Measurements from ENCODE around the gene TAS2R60. TPM values are rescaled to one million over a fixed set of nuclear protein-coding genes. Genes with fewer than 3 reads are reported as not detected.

TAS2R60 gene
- total and polyA plus RNA-seq, 2 donors (not counting 3 experiments of a cell fraction or from before 2014, with no cell fraction given), result not detected

DNA sequence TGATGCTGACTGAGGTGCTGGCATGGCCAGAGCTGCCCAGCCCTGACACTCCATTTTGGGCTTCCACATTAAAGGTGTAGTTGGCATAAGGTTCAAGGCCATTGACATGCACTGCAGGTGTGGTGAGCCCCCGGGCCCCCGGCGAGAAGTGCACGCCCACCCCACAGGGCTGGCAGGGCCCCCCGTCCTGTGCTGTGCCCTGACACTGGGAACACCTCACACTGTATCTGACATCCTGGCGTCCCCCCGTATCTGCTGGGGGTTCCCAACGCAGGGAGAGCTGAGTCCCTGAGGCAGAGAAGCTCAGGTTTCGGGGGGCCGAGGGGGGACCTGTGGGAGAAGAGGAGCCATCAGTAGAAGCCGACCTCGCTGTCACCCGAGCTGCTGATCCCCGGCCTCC lies 44.6 kb upstream of the TAS2R60 start:
- DNase-seq (ENCODE audit: low read depth, low spot score) (no peak), FAIRE-seq (no peak)
- Histone ChIP-seq H3K4me1 (ENCODE audit: control insufficient read depth, extremely low read depth, insufficient read depth, low read length) (peaks cover 22% of the 10 kb centered on the region), H3K9me3 (replicated peaks; ENCODE audit: control insufficient read depth, insufficient read depth, low read length) (no peaks in the 10 kb centered on the region), H3K27me3 (ENCODE audit: control insufficient read depth in 2 of 2, insufficient read depth in 2 of 2, low read length in 2 of 2) (no peaks in the 10 kb centered on the region), H3K9ac (replicated peaks; ENCODE audit: extremely low read depth, insufficient read depth, low read length) (no peak overlapping the region), H3K9me1 (replicated peaks; ENCODE audit: control insufficient read depth, extremely low read depth, insufficient read depth, low read length) (no peaks in the 10 kb centered on the region), H3K79me2 (ENCODE audit: control insufficient read depth, insufficient read depth, low read length) (no peaks in the 10 kb centered on the region), H3K4me3 (replicated peaks in 1 of 3; ENCODE audit: insufficient read depth in 1 of 3, low read depth in 1 of 3, low read length in 3 of 3) (no peak overlapping the region), H4K20me1 (replicated peaks; ENCODE audit: control insufficient read depth, extremely low read depth, insufficient read depth, low read length) (no peaks in the 10 kb centered on the region), H3K27ac (ENCODE audit: insufficient read depth, low read depth, low read length) (no peak overlapping the region), H3K36me3 (ENCODE audit: control insufficient read depth in 2 of 2, extremely low read depth in 1 of 2, insufficient read depth in 2 of 2, low read length in 2 of 2) (no peaks in the 10 kb centered on the region), H3K4me2 (ENCODE audit: insufficient read depth, low read length) (no peak overlapping the region), H2AFZ (ENCODE audit: low read depth, low read length) (no peak overlapping the region)
- TF ChIP-seq FOS (IDR thresholded peaks at IDR 0.05; ENCODE audit: borderline replicate concordance, insufficient read depth, low read length), result no peak
- dilution Hi-C loops (cut with MboI; ENCODE audit: extremely low pct_ligation_motif_present, low sequenced_read_pairs), result loop anchor here (25.0 kb wide), 1 partner anchor 114 kb away; no protein-coding TSS in a partner anchor
- BruUV-seq (replicated peaks), result no TSS peak
- ChIA-PET POLR2A (no interaction called here), CTCF (interaction anchor here (1.6 kb wide), 1 partner anchor 101 kb away, joined by 4 read pairs; no protein-coding TSS in a partner anchor)
- intact Hi-C loops (cut with micrococcal nuclease), result no loop called here

DNA sequence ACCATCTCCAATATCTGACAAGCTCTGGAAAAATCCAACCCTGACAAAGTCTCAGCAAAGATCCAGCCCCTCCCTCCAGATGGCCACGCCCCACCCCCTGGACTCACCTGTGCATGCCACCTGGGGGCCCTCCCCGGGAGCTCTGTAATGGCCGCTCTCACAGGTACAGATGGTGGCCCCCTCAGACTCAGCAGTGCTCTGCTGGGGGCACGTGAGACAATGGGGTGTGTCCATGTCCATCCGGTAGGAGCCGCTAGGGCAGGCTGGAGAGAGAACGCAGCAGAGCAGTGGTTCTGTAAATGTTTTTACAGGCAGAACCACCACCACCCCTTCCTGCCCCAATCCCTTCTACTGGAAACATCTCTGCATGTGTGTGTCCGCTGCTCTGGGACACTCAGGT lies 44.1 kb upstream of the TAS2R60 start:
- CTCF ChIA-PET, result interaction anchor here (1.6 kb wide), 1 partner anchor 101 kb away, joined by 4 read pairs; no protein-coding TSS in a partner anchor
- POLR2A ChIA-PET, result no interaction called here
- Histone ChIP-seq H3K9me1 (replicated peaks; ENCODE audit: control insufficient read depth, extremely low read depth, insufficient read depth, low read length) (no peaks in the 10 kb centered on the region), H3K9ac (replicated peaks; ENCODE audit: extremely low read depth, insufficient read depth, low read length) (no peak overlapping the region), H2AFZ (ENCODE audit: low read depth, low read length) (no peak overlapping the region), H3K79me2 (ENCODE audit: control insufficient read depth, insufficient read depth, low read length) (no peaks in the 10 kb centered on the region), H4K20me1 (replicated peaks; ENCODE audit: control insufficient read depth, extremely low read depth, insufficient read depth, low read length) (no peaks in the 10 kb centered on the region), H3K27ac (ENCODE audit: insufficient read depth, low read depth, low read length) (no peak overlapping the region), H3K9me3 (replicated peaks; ENCODE audit: control insufficient read depth, insufficient read depth, low read length) (no peaks in the 10 kb centered on the region), H3K27me3 (ENCODE audit: control insufficient read depth in 2 of 2, insufficient read depth in 2 of 2, low read length in 2 of 2) (no peaks in the 10 kb centered on the region), H3K36me3 (ENCODE audit: control insufficient read depth in 2 of 2, extremely low read depth in 1 of 2, insufficient read depth in 2 of 2, low read length in 2 of 2) (no peaks in the 10 kb centered on the region), H3K4me1 (ENCODE audit: control insufficient read depth, extremely low read depth, insufficient read depth, low read length) (peaks cover 18% of the 10 kb centered on the region), H3K4me2 (ENCODE audit: insufficient read depth, low read length) (no peak overlapping the region), H3K4me3 (replicated peaks in 1 of 3; ENCODE audit: insufficient read depth in 1 of 3, low read depth in 1 of 3, low read length in 3 of 3) (no peak overlapping the region)
- FAIRE-seq, result no peak
- dilution Hi-C loops (cut with MboI; ENCODE audit: extremely low pct_ligation_motif_present, low sequenced_read_pairs), result loop anchor here (25.0 kb wide), 1 partner anchor 113 kb away; no protein-coding TSS in a partner anchor
- no peak for DNase-seq (ENCODE audit: low read depth, low spot score)
- TF ChIP-seq, protein P1, sequence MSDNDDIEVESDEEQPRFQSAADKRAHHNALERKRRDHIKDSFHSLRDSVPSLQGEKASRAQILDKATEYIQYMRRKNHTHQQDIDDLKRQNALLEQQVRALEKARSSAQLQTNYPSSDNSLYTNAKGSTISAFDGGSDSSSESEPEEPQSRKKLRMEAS (IDR thresholded peaks at IDR 0.05; ENCODE audit: insufficient read depth, insufficient read length), result no peak
- TF ChIP-seq, protein P2, sequence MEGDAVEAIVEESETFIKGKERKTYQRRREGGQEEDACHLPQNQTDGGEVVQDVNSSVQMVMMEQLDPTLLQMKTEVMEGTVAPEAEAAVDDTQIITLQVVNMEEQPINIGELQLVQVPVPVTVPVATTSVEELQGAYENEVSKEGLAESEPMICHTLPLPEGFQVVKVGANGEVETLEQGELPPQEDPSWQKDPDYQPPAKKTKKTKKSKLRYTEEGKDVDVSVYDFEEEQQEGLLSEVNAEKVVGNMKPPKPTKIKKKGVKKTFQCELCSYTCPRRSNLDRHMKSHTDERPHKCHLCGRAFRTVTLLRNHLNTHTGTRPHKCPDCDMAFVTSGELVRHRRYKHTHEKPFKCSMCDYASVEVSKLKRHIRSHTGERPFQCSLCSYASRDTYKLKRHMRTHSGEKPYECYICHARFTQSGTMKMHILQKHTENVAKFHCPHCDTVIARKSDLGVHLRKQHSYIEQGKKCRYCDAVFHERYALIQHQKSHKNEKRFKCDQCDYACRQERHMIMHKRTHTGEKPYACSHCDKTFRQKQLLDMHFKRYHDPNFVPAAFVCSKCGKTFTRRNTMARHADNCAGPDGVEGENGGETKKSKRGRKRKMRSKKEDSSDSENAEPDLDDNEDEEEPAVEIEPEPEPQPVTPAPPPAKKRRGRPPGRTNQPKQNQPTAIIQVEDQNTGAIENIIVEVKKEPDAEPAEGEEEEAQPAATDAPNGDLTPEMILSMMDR (IDR thresholded peaks at IDR 0.05; ENCODE audit: extremely low read depth in 1 of 2, insufficient read depth in 1 of 2, low read depth in 1 of 2, low read length in 2 of 2), result no peak
- TF ChIP-seq JUN (IDR thresholded peaks at IDR 0.05; ENCODE audit: borderline replicate concordance, insufficient read depth, insufficient read length, low read depth), result no peak
- TF ChIP-seq POLR2AphosphoS5 (IDR thresholded peaks at IDR 0.05; ENCODE audit: insufficient read depth, low read depth, low read length), result no peak
- no peak for TF ChIP-seq MYC (IDR thresholded peaks at IDR 0.05; ENCODE audit: low read depth, low read length)
- no peak for TF ChIP-seq FOS (IDR thresholded peaks at IDR 0.05; ENCODE audit: borderline replicate concordance, insufficient read depth, low read length)
- no peak for TF ChIP-seq EZH2 (IDR thresholded peaks at IDR 0.05; ENCODE audit: borderline replicate concordance, low read depth, low read length, severe bottlenecking)
- TF ChIP-seq POLR2A (IDR thresholded peaks at IDR 0.05; ENCODE audit: low read depth, low read length), result no peak
- TF ChIP-seq GATA2 (IDR thresholded peaks at IDR 0.05; ENCODE audit: insufficient read depth, insufficient read length, low read depth, low read length), result no peak
- no TSS peak for BruUV-seq (replicated peaks)
- intact Hi-C loops (cut with micrococcal nuclease), result no loop called here
